HUES6 (cell line): ENCODE results near the gene ASCL2.

Experiments
- H3K27ac ChIP-seq: 2 replicates; pipeline ENCODE4 v1.7.0; 2013; ENCODE audit warnings: low read depth, mild to moderate bottlenecking, low read length, inconsistent platforms
- H3K27me3 ChIP-seq: 2 replicates; pipeline ENCODE4 v1.6.1; 2013; ENCODE audit warnings: low read length; ENCODE audit not compliant: control insufficient read depth, insufficient read depth
- H3K36me3 ChIP-seq: 2 replicates; pipeline ENCODE4 v1.6.1; 2013; ENCODE audit warnings: low read length; ENCODE audit not compliant: control insufficient read depth, insufficient read depth
- H3K4me1 ChIP-seq: 2 replicates; pipeline ENCODE4 v1.6.1; 2013; ENCODE audit warnings: low read length; ENCODE audit not compliant: control insufficient read depth, insufficient read depth
- H3K4me3 ChIP-seq: 2 replicates; pipeline ENCODE4 v1.5.1; 2013; ENCODE audit warnings: low read depth, low read length
- H3K9ac ChIP-seq: one replicate; pipeline ENCODE4 v1.6.1; 2013; ENCODE audit warnings: mild to moderate bottlenecking, low read length
- H3K9me3 ChIP-seq: 2 replicates; pipeline ENCODE4 v1.6.1; 2013; ENCODE audit warnings: low read depth, low read length; ENCODE audit not compliant: control insufficient read depth, insufficient read depth

The ASCL2 gene

DNA sequence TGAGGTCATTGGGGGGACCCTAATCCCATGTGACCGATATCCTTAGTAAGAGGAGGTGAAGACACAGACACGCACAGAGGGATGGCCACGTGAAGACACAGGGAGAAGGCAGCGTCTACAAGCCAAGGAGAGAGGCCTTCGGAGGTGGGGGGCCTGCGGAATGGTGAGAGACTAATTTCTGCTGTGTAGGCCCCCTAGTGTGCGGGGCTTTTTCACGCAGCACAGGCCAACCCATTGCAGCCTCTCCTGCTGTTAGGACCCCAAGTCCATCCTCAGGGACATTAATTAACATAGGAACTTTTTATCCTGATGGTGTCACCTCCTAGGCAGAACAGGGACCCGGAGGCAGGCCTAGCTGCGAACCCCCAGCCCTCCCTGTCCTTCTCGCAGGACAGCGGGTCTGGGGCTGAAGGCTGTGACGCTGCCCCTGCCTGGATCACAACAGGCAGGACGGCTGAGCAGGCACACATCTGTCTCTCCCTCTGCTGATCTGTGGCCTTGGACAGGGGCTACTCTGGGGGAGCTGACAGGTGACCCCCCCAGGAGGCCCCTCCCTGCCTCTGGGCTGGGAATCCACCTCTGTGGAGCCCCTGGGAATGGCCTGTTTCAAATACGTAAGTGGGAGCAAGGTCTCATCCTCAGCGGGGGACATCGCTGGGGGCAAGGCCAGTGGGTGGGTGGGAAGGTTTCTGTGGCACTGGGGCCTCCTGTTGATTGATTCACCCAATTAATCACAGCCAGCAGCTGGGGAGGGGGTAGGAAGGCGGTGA lies 7.9 kb downstream of the ASCL2 start:
- Histone ChIP-seq H3K4me1 (no peaks in the 10 kb centered on the region), H3K27ac (no peak overlapping the region), H3K36me3 (no peaks in the 10 kb centered on the region), H3K4me3 (no peak overlapping the region), H3K27me3 (peaks cover 45% of the 10 kb centered on the region), H3K9ac (peak overlapping the region; percentile 33), H3K9me3 (no peaks in the 10 kb centered on the region)

DNA sequence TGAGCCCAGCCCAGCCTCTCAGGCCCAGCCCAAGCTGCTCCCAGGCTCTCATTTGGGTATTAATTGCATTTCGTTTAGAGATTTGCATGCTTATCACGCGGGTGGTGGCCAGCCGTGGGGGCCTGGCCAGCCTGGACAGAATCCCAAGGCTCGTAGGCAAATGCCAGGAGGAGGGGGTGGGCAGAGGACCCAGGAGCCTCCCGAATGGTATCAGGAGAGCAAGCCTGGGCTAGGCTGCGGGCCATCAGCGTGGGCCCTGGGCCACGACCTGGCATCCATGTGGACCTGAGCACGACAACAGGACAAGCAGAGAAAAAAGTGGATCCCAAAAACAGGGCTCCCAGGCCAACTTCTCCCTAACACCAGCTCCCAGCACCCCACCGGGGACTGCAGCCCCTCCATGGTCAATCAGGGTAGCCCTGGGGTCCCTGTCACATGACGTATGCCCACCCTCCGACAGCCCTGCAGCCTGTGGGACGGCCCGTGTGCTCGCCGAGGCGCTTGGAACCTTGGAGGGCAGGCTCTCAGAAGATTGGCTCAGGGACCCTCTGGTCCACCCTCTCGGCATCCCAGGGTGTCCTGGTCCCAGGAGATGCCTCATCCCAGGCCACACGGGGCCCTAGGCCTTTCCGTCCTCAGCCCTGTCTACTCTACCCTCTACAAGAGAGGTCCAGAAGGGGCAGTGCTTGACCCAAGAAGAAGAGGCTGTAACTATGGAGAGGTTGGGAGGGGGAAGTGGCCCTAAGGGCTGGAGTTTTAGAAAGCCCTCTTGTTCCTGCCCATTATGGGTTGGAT lies 8.8 kb downstream of the ASCL2 start:
- Histone ChIP-seq H3K9ac (no peak overlapping the region), H3K27ac (no peak overlapping the region), H3K4me3 (no peak overlapping the region), H3K36me3 (no peaks in the 10 kb centered on the region), H3K27me3 (peaks cover 37% of the 10 kb centered on the region), H3K9me3 (no peaks in the 10 kb centered on the region), H3K4me1 (no peaks in the 10 kb centered on the region)

DNA sequence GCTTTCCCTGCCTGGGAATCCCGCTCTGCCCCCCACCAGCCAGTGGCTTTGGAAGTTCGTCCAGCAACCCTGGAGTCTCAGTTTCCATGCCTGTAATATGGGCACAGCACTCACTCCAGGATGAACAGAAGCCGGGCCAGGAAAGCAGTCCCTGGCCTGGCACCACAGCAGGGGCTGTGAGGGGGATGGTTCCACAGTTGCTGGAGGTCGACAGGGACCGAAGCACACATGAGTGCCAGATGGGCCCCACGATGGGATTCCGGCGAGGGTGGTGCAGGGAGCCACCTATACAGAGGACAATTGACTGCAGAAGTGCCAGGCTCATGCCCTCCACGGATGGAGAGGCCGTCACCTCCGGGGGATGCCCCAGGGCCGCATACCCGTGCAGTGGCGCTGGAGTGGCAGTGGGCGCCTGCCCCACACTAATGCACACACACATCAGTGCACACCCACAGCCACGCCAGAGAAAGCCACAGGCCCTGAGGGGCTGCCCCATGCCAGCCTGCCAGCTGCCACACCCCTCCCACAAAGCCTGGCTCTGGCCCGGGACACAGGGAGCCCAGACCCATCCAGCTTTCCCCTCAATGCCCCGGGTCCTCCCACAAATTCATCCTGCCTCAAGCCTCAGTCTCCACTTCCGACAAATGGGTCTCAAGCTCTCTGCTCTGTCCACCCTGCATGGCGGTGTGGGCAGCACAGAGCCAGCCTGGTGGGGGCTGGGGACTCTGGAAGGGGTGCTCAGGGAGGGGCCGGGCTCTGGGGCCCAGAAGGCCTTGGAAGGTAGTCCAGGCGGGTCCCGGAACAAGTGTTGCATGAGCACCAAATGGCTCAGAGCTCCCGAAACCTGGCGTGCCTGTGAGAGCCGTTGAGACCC lies 9.7 kb downstream of the ASCL2 start:
- Histone ChIP-seq H3K9me3 (no peaks in the 10 kb centered on the region), H3K27ac (no peak overlapping the region), H3K4me1 (no peaks in the 10 kb centered on the region), H3K27me3 (peaks cover 28% of the 10 kb centered on the region), H3K4me3 (no peak overlapping the region), H3K36me3 (no peaks in the 10 kb centered on the region), H3K9ac (no peak overlapping the region)

DNA sequence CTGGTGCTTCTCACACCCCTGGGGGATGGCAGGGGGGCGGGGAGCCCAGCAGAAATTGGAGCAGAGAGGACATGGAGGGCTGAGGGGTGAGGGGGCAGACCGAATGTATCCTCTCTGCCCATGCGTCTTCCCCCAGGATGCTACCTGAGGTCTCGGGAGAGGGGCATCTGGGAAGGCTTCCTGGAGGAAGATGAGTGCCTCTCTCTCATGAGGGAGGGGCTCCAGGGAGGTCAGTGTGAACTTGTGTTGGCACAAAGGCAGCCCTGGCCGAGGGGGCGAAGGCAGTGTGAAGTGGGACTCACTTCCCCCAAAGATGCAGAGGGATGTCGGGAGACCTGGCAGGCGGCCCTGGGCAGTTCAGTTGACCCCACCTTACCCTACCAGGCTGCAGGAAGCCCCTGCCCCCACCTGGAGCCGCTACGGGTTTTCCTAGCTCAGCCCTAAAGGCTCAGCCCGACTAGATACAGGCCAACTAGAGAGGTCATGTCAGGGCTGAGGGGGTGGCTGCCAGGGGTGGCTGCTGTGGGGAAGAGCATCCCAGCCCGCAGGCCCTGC lies 10.4 kb downstream of the ASCL2 start:
- no peaks in the 10 kb centered on the region for H3K36me3 ChIP-seq
- H3K9me3 ChIP-seq: no peaks in the 10 kb centered on the region
- H3K4me3 ChIP-seq: no peak overlapping the region
- H3K27ac ChIP-seq: no peak overlapping the region
- peaks cover 20% of the 10 kb centered on the region for H3K27me3 ChIP-seq
- no peak overlapping the region for H3K9ac ChIP-seq
- H3K4me1 ChIP-seq: no peaks in the 10 kb centered on the region

DNA sequence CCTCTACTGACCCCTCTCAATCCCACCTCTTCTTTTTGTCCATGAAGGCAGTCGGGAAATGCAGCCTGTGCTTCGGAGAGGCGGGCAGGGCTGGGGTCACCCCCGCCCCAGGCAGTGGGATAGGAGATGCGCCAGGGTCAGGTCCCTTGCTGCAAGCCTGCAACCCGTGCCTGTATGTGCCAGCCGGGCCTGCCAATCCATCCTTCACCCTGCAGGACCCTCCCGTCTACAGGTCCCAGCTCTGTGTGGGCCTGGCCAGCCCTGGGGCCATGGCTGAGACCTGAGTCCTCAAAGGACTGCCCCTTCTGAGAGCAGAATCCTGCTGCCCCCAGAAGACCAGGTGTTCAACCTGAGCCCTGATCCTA lies 10.9 kb downstream of the ASCL2 start:
- no peak overlapping the region for H3K4me3 ChIP-seq
- no peaks in the 10 kb centered on the region for H3K9me3 ChIP-seq
- H3K27ac ChIP-seq: no peak overlapping the region
- no peak overlapping the region for H3K9ac ChIP-seq
- no peaks in the 10 kb centered on the region for H3K4me1 ChIP-seq
- peaks cover 15% of the 10 kb centered on the region for H3K27me3 ChIP-seq
- H3K36me3 ChIP-seq: no peaks in the 10 kb centered on the region

DNA sequence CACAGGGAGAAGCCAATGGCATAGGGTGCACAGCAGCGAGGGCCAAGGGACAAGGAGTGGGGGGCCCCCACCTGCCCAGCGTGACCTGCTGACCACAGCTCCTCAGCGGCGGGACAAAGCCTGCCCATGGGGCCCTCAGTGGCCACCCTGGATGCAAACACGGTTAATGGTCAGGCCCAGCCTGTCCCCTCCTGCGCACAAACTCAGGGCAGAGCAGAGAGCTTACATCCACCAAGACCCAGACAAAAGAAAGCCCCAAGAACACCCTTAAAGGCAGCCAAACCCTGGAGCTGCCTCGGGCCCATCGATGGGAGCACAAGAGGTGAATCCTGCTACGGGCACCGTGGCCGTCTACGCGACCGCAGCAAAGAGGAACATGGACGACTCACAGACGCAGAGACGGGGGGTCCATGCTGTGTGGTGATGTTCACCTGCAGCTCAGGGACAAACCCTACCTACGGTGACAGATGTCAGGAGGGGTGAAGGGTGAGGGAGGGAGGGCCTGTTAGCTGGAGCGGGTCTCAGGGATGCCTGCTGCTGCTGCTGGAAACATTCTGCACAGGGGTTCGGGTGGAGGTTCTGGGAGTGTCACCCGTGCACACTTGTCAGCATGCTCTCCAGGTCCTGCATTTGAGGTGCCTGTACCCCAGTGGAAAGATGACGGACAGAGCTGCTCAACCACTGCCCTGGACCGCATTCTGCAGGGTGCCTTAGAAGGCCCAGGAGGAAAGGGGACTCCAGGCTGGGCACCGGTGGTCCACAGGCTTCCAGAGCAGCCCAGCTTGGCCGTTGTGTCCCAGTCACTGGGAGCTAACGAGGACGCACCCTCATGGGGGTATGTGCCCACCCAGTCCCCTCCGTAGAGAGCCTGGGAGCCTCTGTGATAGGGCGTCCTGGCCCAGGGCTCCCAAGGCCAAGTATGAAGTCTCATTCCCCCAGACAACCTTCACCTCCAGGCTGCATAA lies 11.6 kb downstream of the ASCL2 start:
- no peaks in the 10 kb centered on the region for H3K9me3 ChIP-seq
- no peaks in the 10 kb centered on the region for H3K36me3 ChIP-seq
- H3K27ac ChIP-seq: no peak overlapping the region
- no peak overlapping the region for H3K9ac ChIP-seq
- H3K4me1 ChIP-seq: no peaks in the 10 kb centered on the region
- no peak overlapping the region for H3K4me3 ChIP-seq
- H3K27me3 ChIP-seq: peaks cover 14% of the 10 kb centered on the region; the same call in 1 of the 2 replicates

DNA sequence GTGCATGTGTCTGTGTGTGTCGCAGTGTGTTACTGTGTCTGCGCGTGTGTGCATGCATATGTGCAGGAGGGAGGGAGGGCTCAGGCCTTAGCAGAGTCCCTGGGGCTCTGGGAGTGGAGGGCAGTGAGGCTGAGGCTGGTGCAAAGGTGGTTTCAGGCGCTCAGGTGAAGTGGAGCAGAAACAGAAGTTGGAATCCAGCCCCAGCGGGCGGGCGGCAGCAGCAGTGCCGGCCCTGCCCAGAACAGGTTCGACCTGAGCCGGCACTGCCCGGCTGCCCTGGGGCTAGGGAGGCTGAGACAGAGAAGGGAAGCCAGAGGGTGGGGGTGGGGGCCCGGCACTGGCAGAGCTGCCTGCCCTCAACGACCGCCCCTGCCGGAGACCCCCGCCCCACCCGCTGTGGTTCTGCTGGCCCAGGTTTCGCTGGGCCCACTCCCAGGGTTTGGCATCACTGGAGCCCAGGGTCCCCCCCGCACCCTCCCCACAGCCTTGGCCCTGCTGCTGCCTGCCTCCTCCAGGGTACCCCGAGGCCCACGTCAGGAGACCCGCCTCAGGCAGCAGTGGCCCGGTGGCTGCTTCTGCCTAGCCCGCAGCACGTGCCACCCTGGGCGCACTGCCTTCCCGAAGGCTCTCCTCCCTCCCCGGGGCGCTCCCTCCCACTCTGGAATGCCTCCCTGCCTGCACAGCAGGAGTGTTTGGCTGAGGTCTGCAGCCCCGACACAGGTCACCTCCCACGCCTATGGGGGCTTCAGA lies 13.3 kb downstream of the ASCL2 start:
- Histone ChIP-seq H3K9ac (no peak overlapping the region), H3K4me3 (no peak overlapping the region), H3K27me3 (peaks cover 14% of the 10 kb centered on the region; the same call in 1 of the 2 replicates), H3K4me1 (no peaks in the 10 kb centered on the region), H3K36me3 (no peaks in the 10 kb centered on the region), H3K27ac (no peak overlapping the region), H3K9me3 (no peaks in the 10 kb centered on the region)

DNA sequence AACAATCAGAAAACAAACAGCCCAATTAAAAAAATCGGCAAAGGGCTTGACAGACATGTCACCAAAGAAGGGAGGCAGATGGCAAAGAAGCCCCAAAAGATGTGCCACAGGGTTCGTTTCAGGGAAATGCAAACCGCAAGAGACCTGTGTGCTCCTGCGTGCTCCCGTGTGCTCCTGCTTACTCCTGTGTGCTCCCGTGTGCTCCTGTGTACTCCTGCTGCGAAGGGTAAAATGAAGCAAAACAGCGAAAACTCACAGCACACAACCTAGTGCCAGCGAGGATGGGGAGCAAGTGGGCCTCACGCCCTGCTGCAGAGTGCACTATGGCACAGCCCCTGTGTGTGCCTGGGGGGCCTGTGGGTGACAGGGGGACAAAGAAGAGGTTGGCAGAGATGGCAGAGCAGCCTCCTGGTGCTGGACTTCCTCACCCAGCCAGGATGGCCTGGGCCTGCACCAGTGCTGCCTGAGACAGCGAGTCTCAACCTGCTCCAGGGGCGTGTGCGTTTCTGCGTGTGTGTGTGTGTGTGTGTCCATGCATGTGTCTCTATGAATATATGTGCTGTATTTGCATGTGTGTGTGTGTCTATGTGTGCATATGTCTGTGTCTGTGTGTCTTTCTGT lies 14.0 kb downstream of the ASCL2 start:
- H3K9ac ChIP-seq: no peak overlapping the region
- H3K9me3 ChIP-seq: no peaks in the 10 kb centered on the region
- no peaks in the 10 kb centered on the region for H3K36me3 ChIP-seq
- peaks cover 14% of the 10 kb centered on the region; the same call in 1 of the 2 replicates for H3K27me3 ChIP-seq
- H3K4me1 ChIP-seq: no peaks in the 10 kb centered on the region
- no peak overlapping the region for H3K27ac ChIP-seq
- no peak overlapping the region for H3K4me3 ChIP-seq

DNA sequence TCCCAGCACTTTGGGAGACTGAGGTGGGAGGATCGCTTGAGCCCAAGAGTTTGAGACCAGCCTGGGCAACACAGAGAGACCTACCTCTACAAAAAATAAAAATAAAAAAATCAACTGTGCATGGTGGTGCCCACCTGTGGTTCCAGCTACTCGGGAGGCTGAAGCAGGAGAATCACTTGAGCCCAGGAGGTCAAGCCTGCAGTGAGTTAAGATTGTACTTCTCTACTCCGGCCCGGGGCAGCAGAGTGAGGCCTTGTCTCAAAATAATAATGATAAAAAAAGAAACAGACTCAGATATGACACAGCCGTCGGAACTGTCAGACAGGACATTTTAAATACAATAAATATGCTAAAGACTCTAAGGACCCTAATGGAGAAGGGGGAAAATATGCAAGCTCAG lies 18.4 kb downstream of the ASCL2 start:
- H3K4me3 ChIP-seq: no peak overlapping the region
- H3K9ac ChIP-seq: no peak overlapping the region
- H3K4me1 ChIP-seq: no peaks in the 10 kb centered on the region
- H3K36me3 ChIP-seq: no peaks in the 10 kb centered on the region
- peaks cover 17% of the 10 kb centered on the region for H3K27me3 ChIP-seq
- H3K27ac ChIP-seq: no peak overlapping the region
- H3K9me3 ChIP-seq: no peaks in the 10 kb centered on the region
